GM21360 (cell line): ENCODE results near the gene PLCB4.

ENCODE experiments used
- ATAC-seq: cut with Tn5 transposase; IDR thresholded peaks from one replicate; pipeline ENCODE4 v1.9.1; 2021; ENCODE audit warnings: mild to moderate bottlenecking, moderate library complexity; ENCODE audit not compliant: unreplicated experiment

PLCB4 gene

DNA sequence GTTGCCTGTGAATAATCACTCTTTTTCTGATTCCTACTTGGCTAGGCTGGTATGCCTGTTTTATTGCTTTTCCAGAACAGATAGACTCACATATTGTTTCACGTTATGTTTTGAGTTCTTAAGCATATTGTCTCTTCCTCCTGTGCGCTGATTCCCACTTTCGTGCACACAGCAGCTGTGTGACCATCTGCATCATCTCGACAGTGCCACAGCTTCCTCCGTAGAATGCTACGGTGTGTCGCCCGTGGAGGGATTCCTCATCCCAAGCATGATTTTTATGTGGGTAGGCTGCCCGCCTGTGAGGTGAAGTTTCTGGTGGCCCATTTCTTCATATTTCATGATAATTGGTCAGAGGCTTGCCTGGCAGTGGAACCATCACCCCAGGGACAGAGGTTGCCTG, 31.8 kb downstream of the PLCB4 start:
- no peak for ATAC-seq

DNA sequence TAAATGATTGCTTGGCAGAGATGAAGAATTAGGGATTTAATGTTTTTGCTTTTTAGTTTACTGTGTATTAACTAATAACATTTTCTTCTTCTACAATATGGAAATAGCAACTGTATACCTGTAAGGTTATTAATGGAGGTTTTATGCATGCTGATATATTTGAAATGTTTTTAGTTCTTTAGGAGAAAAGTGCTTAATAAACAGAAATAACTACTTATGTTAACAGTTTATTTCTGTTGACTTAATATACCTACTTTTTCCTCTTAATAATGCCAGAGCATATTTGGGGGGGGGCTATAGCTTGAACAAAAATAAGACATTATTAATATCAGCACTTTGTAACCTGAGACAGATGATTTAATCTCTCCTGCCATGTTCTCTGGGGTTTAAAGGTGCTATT, 33.6 kb downstream of the PLCB4 start:
- ATAC-seq, result no peak

DNA sequence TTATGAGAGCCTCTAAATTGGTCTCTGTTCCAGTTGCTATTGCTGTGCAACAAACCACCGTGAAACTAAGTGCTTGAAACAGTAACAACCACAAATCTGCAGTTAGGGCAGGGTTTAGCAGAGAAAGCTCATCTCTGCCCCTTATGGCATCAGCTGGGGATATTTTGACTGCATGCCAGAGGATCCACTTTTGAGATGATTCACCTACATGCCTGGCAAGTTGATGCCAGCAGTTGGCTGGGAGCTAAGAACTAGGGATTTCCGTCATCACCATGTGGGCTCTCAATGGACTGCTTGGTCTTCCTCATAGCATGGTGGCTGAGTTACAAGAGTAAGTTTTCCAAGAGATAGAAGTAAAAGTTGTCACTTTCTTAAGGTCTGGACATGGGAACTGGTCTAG, 35.1 kb downstream of the PLCB4 start:
- ATAC-seq, result no peak

DNA sequence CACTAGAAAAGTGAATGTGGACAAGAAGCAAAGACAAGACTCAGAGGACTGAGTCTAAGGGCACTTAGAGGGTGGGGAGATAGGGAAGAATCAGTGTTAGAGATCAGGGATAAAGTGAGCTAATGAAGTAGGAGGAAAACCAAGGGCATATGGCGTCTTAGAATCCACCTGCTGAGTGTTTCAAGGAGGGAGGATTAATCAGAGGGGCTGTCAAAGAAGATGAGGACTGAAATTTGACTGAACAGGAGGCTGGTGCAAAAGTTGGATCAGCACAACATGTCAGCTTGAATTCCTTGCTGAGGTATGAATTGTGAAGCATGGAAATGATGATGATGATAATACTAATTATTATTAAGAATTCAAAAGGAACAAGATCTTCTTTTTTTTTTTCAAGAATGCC, 39.4 kb downstream of the PLCB4 start:
- no peak for ATAC-seq

DNA sequence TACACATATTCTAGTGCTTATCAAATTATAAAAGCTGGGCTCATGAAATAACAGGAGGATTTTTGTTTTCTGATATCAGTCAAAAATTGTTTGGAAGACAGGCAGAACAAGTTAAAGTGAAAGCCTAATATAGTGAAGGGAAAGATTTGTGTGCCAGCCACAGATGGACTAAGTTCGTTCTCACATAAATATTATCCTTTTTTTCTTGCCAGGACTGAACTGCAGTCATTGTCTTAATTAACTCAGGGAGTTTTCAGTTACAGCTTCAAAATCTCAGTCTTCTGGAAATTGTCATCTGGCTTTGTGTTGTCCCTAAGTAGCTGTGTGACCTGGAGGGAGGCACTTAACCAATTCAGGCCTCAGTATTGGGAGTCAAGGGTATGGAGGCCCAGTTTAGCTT, 40.7 kb downstream of the PLCB4 start:
- no peak for ATAC-seq

DNA sequence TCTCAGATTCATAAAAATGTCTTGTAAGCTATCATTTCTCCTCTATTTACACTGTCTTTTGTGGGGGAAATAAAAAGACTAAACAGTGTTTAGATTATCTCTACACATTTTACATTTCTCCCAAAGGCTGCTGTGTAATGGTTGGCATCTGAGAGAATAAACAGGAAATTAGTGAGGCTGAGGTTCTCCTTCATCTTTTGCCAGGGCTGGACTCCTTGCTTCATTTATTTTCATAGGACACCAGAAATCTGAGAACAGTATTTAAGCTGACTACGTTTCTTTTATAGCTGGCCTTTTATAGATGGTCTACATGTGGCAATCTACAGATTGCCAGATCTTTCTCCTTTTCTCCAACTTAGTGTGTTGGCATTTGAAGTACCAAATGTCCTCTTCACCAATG, 41.5 kb downstream of the PLCB4 start:
- ATAC-seq, result no peak

DNA sequence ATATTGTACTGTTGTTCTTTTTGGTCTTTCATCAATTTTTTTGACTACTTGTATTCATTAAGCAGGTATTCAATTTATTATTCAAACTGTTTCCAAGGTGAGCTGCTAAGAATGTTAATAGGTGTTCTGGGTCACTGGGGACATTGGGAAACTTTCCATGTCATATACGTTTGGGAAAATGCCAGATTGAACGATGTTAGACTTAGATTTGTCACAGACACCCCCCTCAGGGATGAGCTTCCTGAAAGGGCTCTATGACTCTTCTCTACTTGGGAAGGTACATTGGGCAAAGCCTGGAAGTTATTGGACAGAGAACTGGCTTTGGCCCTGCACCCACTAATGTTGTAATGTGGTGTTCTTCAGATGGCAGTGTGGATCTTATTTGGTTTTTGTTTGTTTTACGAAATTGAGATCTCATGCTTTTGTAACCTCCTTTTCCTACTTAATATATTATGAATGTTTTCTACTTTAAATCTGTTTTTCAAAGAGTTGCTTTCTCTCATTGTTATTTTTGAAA, 42.1 kb downstream of the PLCB4 start:
- no peak for ATAC-seq

DNA sequence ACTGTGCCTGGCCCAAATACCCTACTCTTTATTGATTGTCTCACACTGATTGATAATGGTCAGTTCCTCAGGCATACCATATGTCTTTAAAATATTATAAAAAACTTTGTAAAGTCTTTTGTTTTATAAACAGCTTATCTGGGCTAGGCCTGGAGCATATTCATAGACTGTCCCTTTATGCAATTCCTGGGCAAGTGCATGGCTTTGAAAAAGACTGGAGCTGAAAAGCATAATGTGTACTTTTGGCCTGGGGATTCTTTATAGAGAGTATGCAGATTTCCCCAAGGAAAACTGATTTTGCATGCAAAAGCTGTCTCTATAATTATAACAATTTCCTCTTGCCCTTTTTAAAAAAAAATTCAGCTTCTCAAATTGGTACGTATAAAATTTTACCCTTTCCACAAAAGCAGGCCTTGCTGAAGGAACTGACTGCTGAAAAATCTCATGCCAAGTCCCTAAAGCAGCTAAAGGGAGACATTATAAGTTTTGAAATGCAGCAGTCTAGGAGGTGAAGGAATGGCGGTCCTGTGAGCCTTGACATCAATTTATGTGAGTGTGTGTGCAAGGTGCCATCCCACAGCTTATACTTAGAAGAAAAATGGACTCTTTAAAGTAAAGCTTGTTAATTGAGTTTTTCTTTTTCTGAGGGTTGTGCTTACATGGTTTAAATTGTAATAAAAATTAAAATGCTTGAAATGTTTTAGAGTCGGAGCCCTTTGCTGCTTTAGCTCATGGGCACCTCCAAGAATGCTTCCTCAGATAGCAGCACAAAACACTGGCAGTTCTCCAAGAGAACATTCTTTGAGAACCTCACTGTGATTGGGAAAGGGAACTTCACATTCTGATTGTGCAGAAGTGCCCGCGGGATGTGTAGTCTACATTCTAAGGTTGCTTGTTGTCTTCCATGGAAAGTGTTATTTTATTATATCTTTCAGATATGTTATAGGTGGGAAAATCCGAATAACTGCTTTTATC, 43.9 kb downstream of the PLCB4 start:
- no peak for ATAC-seq

DNA sequence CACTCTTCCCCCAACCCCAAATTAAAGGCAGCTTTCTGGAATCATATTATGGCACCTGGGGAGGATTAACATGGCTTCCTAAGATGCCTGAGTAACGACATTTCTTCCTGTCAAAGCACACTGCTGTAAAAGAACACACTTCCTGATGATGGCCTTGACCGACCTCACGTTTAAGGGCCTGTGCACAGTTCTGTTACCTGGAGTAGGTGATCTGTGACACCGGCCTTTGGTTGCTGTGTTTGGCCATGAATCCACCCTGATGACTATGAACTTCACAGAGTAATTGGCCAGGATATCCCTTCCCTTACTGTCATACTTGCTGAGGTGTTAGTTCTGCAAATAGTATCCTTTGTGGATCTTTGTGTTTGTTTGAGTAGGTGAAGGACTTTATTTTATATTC, 45.8 kb downstream of the PLCB4 start:
- no peak for ATAC-seq

DNA sequence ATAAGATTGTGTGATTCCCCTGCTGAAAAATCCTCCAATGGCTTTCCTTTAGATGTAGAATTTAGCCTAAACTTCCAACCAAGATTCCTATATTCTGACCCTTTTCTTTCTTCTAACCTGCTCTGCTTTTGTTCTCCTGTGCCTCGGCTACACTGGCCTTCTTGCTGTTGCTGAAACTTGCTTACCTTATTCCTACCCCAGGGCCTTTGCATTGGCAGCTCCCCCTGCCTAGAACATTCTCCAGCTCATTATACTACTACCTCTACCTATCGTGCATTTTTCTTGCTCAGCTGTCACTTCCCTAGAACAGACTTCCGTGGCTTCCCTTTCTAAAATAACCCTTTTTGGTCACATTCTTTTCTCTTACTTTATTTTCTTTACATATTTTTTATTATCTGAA, 48.7 kb downstream of the PLCB4 start:
- no peak for ATAC-seq

DNA sequence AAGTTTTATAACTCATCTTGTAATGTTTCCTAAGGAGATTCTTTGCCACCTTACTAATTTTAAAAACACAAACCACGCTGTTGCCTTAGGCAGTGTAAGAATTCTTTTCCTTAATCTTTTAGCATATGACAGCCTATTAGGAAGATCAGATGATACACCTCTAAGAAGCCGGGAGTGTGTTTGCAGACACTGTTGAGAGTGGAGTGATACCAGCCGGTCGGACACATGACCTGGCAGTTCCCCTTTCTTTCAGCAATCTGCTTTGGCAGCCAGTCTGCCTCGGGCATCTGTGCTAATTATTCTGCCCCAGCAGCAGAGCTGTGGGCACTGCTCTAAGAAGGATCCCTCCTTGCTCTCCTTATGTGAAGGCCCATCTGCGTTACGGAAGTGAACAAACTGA, 50.9 kb downstream of the PLCB4 start:
- no peak for ATAC-seq

DNA sequence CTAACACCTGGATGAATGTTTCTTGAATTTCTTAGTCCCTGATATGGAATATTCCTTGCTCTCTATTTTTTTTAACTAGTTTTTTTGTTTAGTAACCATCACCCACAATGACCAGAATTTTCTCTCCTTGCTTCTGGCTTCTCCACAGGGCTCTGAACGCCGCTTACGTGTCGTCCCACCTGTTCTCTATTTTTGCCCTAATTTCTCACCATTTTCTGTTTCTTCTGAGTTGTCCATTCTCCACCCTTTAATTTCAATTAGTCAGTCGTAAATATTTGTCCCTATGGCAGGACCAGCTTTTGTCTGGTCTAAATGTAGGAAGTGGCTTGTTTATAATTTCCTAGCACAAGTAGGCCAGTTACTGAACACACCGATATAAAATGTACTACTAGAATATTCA, 52.3 kb downstream of the PLCB4 start:
- no peak for ATAC-seq

DNA sequence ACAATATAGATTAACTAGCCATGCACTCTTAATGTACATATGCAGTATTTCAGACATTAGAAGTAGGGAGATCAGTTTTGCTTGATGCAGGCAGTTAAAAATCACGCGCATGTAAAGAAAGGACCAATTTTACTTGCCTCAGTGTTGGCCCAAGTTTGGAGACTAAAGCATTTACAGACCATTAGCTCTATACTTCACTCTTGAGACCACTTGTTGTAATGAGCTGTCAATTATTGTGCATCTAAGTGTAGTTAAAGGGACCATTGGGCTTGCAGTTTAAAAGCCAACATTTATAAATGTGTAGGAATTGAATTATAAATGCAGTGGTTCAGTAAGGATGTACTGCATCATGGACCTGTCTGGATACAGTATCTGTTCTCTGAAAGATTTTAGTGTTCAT, 53.7 kb downstream of the PLCB4 start:
- ATAC-seq, result no peak

DNA sequence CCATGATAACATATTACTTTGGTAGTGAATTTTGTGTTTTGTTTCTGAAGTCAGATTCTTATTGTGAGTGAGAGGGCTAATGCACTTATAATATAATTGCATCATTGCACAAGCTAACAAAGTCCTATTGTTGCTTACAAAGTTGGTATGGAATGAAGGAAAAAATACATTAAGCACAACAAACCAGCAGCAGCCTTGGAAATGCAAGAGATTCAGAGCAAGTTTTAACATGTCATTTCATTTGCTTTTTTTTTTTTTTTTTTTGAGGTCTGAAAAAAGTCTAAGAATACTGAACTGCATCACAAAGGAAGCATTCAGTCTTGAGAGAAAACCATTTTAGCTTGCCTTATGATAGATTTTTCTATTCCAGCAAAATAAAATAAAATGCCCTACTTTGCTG, 57.6 kb downstream of the PLCB4 start:
- ATAC-seq, result no peak

DNA sequence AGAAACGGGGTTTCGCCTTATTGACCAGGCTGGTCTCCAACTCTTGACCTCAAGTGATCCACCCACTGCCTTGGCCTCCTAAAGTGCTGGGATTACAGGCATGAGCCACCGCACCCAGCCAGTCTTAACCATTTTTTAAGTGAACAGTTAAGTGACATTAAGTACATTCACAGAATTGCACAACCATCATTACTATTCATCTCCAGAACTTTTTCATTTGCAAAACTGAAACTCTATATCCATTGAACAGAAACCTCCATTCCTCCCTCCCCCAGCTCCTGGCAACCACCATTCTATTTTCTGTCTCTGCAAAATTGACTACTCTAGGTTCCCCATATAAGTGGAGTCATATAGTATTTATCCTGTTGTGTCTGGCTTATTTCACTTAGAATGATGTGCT, 59.7 kb downstream of the PLCB4 start:
- ATAC-seq, result no peak

DNA sequence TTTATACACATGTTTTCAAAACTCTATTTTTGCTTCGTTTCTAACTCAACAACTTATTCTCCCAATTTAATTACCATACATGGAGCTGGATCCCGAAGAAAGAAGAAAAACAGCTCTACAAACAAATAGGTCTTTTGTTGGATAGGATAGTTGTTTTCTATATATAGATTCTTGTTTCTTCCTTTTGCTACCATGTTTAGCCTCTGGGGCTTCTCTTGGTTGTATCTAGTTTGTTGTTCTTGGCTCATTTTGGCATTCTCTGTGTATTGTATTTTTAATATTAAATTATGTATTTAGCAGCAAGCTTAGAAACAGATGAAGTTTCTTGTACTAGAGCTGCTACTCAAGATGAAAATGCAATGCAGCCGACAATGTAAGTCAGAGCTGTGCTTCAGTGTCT, 60.9 kb downstream of the PLCB4 start:
- no peak for ATAC-seq

DNA sequence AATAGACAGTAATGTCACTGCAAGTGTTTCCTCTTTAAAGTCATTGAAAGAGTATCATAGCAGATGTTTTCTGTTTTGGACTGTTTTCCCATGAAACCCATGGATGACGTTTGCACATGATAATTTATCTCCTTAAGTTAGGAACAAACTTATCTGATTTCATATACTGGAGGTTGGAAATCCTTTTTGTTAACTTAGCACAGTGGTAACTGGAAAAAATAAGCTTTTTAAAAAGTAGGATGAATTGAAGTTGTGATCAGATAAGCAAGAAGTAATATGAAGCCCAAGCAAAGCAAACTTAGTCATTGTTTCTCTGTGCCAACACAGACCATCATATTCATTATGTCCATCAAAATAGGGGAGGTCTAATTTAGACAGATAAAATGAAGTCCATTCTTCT, 61.6 kb downstream of the PLCB4 start:
- no peak for ATAC-seq

DNA sequence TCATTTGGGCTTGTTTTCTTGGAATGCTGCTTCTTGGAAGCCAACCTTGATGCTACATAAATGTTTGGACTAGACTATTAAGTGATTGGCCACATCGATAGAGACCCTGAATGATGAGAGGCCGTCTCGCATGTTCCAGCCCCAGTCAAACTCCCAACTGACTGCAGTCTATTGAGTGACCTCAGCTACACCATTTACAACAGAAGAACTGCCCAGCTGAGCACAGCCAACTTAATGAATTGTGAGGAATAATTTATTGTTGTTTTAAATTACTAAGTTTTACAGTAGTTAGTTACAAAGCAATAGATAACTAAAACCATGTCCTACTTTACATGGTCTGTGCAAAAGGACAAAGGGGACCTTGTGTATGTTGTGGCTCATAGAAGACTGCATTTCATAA, 63.0 kb downstream of the PLCB4 start:
- no peak for ATAC-seq

DNA sequence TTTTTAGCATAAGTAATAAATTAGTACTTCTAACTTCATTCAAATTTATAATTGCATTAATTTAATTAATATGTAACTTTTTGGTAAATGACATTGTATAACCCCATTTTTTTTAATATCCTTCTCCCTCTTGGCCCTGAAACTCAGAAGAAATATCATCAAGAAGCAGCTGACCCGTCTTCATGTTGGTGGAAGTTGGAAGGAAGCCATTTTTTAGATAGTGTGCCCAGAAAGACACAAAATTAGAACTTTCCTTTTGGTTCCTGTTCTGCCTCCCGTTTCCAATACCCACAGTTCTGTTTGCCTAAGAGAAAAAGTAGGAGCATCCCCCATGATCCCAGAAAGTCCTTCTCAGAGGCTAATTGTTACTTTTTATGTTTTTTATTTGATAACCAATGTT, 65.5 kb downstream of the PLCB4 start:
- no peak for ATAC-seq

DNA sequence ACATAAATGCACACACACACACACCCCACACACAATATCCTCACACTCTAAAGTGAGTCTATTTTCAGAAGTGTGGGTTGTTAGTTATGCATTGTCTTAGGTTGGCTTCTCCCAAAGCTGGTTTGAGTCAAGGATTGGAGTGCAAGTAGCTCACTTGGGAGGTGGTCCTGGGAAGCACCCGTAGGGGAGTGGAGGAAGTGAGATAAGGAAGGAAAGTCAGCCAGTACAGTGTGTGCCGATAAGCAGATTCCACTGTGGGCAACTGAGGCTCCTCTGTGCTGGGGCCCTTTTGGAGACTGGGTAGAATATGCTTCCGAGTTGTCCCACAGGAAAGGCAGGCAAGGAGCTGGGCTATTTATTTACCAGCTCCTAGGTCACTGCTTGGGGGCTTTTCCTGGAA, 67.2 kb downstream of the PLCB4 start:
- ATAC-seq, result no peak

DNA sequence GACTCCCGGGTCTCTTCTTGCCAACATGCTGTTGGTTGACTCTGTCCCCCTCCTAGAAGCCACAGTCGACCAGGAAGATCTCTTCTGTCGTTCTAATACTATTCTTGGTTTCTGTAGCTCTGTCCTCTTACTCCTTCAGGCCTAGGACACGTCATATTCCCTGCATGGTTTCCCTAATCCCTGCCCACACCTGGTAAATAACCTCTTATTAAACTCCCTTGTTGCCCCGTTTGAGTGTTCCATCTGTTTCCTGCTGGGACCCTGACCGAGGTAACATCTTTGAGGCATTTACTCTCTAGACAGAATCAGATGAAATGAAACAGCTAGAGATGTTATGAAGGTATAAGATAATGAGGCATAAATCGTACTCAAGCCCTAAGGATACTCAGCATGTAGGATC, 68.1 kb downstream of the PLCB4 start:
- ATAC-seq, result no peak

DNA sequence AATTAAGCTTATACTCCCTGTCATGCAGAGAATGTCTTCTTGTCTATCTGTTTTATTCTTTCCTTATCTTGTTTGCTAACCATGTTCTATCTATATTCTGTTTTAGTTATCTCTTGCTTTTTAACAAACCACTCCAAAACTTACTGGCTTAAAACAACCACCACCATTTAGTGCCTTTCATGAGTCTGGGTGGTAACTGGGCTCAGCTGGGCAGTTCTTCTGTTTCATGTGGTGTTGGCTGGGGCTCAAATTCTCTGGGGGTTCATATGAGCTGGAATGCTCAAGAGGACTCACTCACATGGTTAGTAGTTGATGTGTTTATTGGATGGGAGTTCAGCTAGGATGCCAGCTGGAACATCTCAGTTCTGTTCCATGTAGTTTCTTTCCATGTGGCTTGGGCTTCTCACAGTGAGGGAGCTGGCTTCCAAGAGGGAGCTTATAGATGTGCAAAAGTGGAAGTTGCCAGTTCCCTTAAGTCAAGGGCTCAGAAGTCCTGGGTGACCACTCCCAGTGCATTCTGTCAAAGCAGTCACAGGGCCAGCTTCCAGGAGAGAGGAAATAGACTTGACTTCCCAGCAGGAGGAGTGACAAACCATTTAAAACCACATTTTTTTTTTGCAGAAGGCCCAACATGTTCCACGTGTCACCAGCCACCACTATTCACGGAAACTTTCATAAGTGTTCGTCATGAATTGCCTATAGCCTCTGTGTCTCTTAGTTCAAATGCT, 70.4 kb downstream of the PLCB4 start:
- ATAC-seq, result no peak
